Peyer's patch (tissue), 4 donors: ENCODE results near the gene ACTL10.

Experiments
- CTCF ChIP-seq, 6 experiments: fragments of 450-650 bp in 4 of 6; fragments of 200-600 bp in 2 of 6; sonication (generic) in 1 of 6; IDR thresholded peaks; one replicate each; pipeline ENCODE4 v1.5.1; 2017 to 2019; ENCODE audit warnings: antibody characterized with exemption in 6 of 6, mild to moderate bottlenecking in 3 of 6, moderate library complexity in 1 of 6
- POLR2A ChIP-seq, 2 donors: fragments of 450-650 bp; IDR thresholded peaks; one replicate each; pipeline ENCODE4 v1.5.1; 2017; ENCODE audit warnings: antibody characterized with exemption in 2 of 2, mild to moderate bottlenecking in 2 of 2, moderate library complexity in 2 of 2

- TF ChIP-seq CTCF (IDR thresholded peaks at IDR 0.05) (no peak), POLR2A (IDR thresholded peaks at IDR 0.05) (no peak)
Measured at GRCh38 chr20:33664085-33664761, 2.5 kb upstream of the ACTL10 start.
